GM12865 (cell line): ENCODE data around the gene COTL1.

Experiments
- DNase-seq: peaks from one replicate; pipeline ENCODE4 v3.0.0; 2010; ENCODE audit warnings: low read depth
- H3K4me3 ChIP-seq: 2 replicates; pipeline ENCODE4 v1.5.1; 2011; ENCODE audit warnings: mild to moderate bottlenecking, low read depth, low read length, control low read depth
- TF ChIP-seq, protein P1 (sequence below): IDR thresholded peaks from 2 replicates; pipeline ENCODE4 v1.5.1; 2011; ENCODE audit warnings: low read length, control low read depth, low read depth, inconsistent platforms; ENCODE audit not compliant: insufficient read depth; ENCODE audit errors: missing control alignments

The COTL1 gene

DNA sequence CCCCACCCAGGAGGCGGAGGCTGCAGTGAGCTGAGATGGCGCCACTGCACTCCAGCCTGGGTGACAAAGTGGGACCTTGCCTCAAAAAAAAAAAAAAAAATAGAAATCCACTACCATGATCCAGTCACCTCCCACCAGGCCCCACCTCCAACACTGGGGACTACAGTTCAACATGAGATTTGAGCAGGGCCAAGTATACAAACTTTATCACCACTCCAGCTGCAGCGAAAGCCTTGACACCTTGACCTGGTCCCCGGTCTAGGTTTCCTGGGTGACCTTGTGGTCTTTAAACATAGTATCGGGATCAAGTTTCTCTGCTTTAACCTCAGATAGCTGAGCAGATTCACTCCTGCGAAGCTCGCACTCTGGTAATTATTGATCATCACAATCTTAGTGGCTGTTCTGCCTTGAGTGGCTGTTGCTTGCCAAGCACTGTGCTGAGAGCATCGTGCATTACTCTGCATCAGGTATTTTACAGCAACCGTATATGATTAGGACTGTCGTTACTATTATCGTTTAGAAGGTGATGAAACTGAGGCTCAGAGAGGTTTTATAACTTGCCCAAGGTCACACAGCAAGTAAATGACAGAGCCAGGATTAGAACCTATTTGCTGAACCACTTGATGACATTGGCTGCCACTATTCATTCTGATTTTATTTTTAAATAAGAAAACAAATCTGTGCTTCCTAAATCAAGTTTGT, 63.1 kb downstream of the COTL1 start:
- no peak overlapping the region for H3K4me3 ChIP-seq
- TF ChIP-seq, protein P1, sequence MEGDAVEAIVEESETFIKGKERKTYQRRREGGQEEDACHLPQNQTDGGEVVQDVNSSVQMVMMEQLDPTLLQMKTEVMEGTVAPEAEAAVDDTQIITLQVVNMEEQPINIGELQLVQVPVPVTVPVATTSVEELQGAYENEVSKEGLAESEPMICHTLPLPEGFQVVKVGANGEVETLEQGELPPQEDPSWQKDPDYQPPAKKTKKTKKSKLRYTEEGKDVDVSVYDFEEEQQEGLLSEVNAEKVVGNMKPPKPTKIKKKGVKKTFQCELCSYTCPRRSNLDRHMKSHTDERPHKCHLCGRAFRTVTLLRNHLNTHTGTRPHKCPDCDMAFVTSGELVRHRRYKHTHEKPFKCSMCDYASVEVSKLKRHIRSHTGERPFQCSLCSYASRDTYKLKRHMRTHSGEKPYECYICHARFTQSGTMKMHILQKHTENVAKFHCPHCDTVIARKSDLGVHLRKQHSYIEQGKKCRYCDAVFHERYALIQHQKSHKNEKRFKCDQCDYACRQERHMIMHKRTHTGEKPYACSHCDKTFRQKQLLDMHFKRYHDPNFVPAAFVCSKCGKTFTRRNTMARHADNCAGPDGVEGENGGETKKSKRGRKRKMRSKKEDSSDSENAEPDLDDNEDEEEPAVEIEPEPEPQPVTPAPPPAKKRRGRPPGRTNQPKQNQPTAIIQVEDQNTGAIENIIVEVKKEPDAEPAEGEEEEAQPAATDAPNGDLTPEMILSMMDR = no peak
- no peak for DNase-seq

GRCh38 chr16:84553873-84554399, 63.9 kb downstream of the COTL1 start:
- H3K4me3 ChIP-seq = no peak overlapping the region
- TF ChIP-seq, protein P1 = no peak
- no peak for DNase-seq

GRCh38 chr16:84552135-84552534, 65.7 kb downstream of the COTL1 start:
- DNase-seq = no peak
- TF ChIP-seq, protein P1 = no peak
- H3K4me3 ChIP-seq = no peak overlapping the region

DNA sequence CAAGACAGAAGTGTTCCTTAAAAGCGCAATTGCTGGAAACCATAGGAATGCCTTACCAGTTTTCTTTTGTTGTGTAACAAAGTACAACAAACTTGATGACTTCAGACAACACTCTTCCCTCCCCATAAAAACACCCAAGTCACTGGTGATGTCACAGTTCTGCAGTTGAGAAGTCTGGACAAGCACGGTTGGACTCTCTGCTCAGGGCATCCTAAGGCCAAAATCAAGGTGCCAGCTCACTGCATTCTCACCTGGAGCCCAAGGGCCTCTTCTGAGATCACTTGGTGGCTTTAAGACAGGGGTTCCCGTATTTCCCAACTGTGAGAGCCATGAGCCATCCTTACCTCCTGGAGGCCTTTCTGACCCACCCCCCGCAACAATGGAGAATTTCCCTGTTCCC, 67.8 kb downstream of the COTL1 start:
- TF ChIP-seq, protein P1 = no peak
- no peak for DNase-seq

GRCh38 chr16:84548971-84549844, 68.7 kb downstream of the COTL1 start:
- TF ChIP-seq, protein P1 = no peak
- no peak overlapping the region for H3K4me3 ChIP-seq
- no peak for DNase-seq

More for the DNA sequence above, 67.8 kb downstream of the COTL1 start:
- H3K4me3 ChIP-seq = no peak overlapping the region

GRCh38 chr16:84548508-84548907, 69.4 kb downstream of the COTL1 start:
- TF ChIP-seq, protein P1 = no peak
- DNase-seq = no peak
- H3K4me3 ChIP-seq = no peak overlapping the region
